ENCODE results near the gene MACROD2. TPM values are rescaled to one million over a fixed set of nuclear protein-coding genes. Genes with fewer than 3 reads are reported as not detected.
A peak's percentile ranks its signal among the peaks of the same experiment; 100 is the strongest.
"Not testable (repeated sequence)": the region's sequence is repeated elsewhere in the genome, so short reads cannot be mapped to it uniquely, and the experiment has no call there.

MACROD2 gene
- polyA plus RNA-seq, 4 donors, result 13.0 to 15.9 (median 14.0) TPM

DNA sequence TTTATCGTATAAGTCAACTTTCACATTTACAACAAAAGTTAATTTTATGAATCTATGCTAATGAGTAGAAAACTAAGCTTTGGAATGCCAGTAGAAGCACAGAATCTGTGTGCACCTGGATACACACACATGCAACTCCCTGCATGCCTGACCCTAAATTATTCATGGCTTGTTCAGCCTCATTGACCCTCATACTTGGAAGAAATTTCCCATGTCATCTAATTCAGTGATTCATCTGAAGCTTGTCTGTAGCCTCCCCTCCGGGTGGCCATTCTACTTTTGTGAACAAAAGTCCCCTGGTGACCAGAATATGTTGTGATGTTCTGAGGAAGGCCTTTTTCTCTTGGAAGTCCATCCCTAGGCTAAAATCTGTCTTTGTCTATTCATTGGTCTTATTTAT is 1499.5 kb downstream of the MACROD2 start:
- no peak for DNase-seq (ENCODE audit: low read depth in 4 of 4, low spot score in 2 of 4)

DNA sequence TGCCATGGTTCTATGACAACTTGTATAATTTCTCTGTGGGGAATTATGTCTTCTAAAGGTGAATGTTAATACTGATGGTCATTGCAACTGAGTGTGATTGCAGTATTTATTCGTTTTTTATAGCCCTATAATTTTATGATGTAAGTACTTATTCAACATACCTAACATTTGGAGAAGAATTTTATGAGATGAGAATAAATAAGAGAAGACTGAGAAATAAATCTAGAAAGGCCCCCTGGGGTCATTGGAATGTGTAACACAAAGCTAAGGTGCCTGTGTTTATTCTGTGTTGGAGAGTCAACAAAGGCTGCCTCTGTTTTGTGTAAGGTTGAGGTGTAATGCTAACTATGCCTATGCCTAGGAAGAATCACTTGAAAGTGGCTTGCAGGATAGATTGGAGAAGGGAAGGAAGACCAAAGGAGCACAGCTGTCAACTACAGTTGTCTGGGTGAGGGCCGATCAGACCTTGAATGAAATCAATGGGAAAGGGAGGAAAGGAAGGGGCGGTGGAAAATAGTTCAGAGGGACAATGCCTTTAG is 1501.3 kb downstream of the MACROD2 start:
- no peak for DNase-seq (ENCODE audit: low read depth in 4 of 4, low spot score in 2 of 4)

DNA sequence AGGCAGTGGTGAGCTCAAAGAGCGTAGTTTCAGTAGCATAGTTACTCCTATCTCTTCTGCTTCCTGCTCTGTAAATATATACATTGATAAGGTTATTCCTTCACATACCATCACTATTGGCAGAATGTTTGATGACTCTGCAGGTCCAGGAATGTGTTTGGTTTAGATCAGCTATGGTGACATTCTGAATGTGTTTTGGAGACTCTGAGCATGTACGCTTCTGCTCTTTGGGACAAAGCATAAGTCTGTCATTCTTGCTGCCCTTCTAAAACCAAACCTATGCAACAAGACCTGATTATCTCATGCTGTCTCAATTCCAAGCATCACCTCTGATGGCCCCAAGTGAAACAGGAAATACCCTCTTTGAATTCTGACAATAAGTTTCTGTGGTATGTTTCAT is 1503.6 kb downstream of the MACROD2 start:
- DNase-seq (ENCODE audit: low read depth in 4 of 4, low spot score in 2 of 4), result no peak

DNA sequence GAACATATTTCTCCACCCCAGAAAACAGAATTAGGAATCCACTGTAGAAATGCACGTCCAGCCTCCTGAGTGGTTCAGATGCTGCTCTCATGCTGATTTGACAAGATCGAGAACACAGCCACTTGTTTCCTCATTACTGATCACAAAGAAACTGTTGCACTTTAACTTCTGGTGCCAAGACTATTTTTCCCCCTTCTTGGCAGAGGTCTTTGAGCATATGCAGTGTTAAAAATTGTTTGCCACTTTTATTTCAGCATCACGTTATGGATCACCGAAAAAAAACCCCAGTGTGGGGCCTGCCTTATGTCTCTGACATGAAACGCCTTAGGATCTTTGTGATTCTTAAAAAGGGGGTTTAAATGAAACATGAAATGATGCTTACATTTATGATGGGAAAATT is 1511.0 kb downstream of the MACROD2 start:
- DNase-seq (ENCODE audit: low read depth in 4 of 4, low spot score in 2 of 4), result no peak

DNA sequence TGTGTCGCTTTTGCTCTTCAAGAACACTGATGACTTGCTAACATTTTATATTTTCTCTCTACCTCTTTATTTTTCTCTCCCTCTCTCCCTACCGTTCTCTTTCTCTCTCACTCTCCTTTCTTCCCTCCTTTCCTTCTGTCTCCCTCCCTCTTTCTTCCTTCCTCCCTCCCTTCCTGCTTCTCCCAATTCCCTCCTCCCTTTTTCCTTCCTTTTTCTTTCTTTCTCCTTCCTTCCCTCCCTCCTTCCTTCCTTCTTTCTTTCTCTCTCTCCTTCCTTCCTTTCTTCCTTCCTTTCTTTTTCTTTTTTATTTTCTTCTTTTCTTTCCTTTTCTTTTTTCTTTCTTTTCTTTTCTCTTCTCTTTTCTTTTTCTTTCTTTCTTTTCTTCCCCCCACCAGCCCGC is 1511.8 kb downstream of the MACROD2 start:
- no peak for DNase-seq (ENCODE audit: low read depth in 4 of 4, low spot score in 2 of 4)

DNA sequence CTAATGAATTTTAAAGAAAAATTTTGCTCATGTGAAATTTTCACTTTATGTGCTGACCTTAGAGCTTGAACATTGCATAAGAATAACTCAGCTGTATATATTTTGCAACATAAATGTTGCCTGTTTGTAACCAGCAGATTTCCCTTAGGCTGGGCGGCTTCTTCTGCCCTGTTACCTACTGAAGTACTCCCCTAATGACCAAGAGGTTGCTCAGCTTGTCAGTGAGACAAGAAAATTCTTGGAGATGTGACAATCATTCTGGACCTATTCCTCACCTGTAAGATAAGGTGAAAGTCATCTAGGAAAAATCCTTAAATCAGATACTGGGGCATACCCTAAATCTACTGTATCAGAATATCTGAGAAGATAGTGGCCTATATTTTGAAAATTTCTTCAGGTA is 1516.2 kb downstream of the MACROD2 start:
- no peak for DNase-seq (ENCODE audit: low read depth in 4 of 4, low spot score in 2 of 4)

DNA sequence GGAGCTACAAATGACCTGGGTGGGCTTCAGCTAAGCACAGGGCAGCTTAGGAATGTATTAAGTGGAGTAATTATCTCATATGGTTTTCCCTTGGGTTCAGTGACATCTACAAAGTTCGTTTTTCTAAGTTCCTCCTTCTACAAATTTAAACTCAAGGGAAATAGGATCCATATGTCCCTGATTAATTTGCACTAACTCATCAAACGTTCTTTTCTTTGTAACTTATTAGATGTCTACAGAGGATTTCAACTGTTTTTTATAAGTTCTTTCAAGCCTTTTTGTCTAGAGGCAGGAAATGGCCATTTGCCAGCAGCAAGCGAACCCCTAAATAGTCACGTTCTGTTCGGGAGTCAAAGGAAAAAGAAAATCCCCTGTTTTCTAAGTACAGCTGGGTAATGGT is 1517.6 kb downstream of the MACROD2 start:
- no peak for DNase-seq (ENCODE audit: low read depth in 4 of 4, low spot score in 2 of 4)

DNA sequence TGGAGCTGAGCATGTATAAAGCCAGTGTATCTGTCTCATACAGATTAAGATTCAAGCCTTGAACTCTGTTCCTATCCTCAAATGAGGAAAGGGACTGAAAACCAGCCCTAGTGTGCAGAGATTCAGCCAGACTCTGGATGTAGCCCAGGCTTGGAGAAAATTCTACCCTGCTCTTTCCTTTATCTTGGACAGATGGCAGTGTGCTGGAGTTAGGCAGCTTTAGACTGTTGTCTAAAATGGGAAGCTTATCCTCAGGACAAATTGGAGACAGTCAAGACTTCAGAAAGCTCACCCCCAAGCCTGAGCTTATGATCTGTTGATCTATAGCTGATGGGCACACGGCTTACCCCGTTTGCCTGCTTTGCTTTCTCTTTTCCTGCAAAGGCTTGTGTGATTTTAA is 1520.4 kb downstream of the MACROD2 start:
- no peak for DNase-seq (ENCODE audit: low read depth in 4 of 4, low spot score in 2 of 4)

DNA sequence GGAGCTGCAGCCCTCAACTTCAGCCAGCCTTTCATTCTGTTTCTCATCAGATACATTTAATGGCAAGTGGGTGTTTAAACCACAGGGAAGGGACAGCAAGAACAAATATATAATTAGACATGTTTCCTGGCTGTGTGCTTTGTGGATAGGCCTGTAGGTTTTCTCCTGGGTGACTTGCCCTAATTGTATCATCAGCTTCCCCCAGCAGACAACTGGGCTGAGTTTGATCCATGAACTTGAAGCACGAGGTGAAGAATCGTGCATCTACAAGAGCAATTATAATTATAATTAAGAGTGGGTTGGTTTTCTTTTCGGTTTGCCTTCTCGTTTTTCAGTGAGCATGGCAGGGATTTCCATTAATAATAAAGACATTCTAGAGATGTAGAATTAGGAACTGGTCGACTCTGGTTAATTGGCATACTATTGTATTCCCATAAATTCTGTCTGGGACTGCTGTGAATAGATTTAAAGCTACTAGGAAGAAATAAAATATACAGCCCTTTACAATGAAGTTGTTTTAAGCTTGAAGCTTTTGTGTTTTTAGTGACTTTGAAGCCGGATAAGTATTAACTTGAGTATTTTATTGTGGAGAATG is 1525.7 kb downstream of the MACROD2 start:
- no peak for DNase-seq (ENCODE audit: low read depth in 4 of 4, low spot score in 2 of 4)

DNA sequence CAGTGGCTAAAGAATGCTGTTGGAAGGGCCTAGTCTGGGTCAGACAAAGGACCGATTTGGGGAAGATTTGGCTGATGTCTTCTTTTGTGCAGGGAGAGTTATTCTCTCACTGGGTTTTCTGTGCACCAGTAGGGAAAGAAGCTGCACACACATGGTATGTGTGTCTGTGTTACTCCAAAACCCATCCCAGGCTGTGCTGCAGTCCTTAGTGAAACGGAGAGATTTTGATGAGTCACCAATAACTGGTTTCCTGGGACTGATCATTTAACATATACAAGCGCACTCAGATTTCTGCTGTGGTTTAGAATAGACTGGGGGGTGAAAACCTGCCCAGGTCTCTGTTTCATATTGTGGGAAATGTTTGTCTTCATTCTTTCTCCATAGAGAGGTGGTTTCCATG is 1528.1 kb downstream of the MACROD2 start:
- DNase-seq (ENCODE audit: low read depth in 4 of 4, low spot score in 2 of 4), result no peak

DNA sequence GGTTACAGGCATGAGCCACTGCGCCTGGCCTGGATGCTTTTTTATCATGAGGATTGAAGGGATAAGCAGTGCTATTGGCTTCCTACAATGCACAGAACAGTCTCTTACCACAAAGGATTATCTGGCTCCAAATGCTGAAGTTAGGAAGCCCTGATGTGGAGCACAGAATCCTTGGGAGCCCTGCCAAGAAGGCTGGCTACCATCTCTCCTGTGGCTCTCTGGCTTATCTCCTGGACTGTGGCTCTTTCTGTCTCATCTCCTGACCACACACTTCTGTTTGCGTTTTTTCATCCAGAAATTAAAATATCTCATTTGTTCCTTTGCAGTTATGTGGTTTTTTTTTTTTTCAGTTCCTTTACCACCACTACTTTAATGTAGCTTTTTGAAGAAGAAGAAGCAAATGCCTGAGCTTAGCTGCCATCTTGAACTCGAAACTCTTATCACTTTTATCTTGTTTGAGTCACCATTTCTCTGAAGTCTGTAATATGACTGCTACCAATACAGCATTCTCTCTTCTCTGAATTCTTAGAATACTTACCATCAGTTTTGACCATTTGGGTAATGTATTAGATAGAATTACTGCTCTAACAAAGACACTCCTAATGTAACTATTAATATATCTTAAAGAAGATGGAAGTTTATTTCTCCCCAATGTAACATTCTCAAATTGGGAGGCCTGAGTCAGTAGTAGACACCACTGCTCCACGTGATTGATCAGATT is 1533.2 kb downstream of the MACROD2 start:
- no peak for DNase-seq (ENCODE audit: low read depth in 4 of 4, low spot score in 2 of 4)

DNA sequence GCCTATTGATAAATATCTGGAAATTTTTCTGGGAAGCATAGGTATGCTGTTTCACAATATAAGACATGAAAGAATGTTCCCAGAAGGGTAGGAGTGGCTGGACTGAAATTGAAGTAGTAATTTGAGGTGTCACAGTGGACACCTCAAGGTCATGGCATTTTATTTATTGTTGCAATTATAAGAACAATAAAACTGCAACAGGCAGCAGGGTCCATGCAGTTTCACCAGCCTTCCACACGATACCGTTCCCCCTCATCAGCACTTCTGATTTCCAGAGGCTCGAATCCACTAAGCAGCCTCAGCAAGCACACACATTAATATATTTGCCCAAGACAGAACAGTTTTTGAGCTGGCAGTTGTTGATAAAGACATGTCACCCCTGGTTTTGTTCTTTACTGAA is 1540.5 kb downstream of the MACROD2 start:
- no peak for DNase-seq (ENCODE audit: low read depth in 4 of 4, low spot score in 2 of 4)

DNA sequence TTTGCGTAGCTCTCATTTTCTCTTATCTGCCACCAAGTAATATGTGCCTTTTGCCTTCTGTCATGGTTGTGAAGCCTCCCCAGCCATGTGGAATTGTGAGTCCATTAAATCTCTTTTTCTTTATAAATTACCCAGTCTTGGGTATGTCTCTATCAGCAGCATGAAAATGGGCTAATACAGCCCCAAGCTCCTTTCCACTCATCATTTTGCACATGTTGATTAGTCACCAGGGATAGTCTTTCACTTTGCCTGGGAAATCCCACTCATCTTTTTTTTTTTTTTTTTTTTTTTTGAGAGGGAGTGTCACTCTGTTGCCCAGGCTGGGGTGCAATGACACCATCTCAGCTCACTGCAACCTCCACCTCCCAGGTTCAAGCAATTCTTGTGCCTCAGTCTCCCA is 1541.9 kb downstream of the MACROD2 start:
- DNase-seq (ENCODE audit: low read depth in 4 of 4, low spot score in 2 of 4), result not testable (repeated sequence)

DNA sequence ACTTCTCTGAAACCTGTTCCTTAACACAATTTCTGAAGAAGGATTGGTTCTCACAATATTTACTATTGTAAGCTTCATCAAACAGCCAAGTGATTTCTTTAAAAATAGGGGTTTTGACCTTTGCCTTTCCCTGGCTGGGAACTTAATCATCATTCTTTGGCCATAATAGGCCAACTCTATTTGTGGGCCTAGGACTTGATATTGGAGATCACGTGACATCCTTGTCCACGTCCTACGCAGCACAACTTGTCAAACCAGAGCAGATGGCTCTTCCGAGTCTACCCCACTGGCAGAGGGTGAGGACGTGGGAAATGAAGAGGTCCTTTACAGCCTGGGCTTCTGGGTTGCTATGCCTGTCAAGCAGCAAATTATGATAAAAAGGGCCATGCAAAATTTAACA is 1547.3 kb downstream of the MACROD2 start:
- DNase-seq (ENCODE audit: low read depth in 4 of 4, low spot score in 2 of 4), result no peak

DNA sequence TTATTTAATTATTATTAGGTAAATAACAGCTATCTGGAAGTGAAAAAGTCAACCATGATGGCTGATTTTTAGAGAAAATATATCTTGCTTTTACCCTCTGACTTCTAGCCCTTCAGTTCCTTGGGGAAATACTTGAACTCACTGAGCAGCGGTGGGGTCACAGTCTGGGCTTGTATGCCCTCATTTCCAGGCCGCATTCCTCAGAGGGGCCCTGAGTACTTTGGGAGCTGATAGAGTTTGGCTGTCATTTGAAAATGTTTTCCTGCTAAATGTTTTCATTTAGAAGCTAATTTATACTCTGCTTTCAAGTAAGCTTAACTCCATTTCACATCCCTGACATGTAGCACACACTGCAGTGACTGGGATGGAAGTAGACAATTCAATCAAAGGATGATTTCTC is 1549.4 kb downstream of the MACROD2 start:
- peak in 2 of 4 donors; percentile 21 to 38 for DNase-seq (ENCODE audit: low read depth in 4 of 4, low spot score in 2 of 4)

DNA sequence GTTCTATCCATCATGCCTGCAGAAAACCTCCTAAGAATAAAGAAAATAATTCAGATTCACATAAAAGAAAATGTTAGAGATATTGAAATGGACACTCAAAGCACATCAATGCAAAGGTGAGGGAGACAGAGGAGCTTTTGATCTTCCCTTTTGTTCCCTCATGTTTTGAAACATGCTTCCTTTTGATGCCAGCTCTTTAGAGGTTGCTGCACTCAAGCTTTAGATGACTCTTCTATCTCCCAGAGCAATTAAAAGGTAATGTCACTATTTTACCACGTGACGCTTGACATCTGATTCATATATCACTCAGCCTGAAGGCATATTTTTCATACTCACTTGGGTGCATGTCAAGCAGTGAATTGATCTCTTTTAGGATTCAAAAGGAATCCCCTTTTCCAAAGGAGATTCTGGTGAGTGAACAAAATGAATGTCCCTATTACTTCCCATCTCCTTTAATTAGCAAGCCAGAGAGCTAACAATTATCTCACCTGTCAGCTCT is 1551.3 kb downstream of the MACROD2 start:
- DNase-seq (ENCODE audit: low read depth in 4 of 4, low spot score in 2 of 4), result no peak

DNA sequence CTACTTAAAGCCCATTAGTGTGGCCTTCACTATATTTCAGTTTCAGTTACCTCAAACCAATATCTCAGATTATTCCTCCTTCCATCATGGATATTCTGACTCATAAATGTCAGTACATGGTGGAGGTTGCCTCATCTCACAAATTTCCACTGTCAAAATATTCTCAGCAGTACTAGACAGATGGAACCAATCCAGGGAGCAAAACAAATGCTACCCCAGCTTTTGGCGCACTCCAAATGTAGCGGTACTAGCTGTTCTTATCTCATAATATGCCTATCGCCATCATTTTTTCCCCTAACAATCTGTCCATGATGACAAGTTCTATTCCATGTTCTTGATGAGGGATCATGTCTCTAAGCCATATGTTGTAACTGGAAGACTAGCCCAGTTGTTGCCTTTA is 1551.8 kb downstream of the MACROD2 start:
- no peak for DNase-seq (ENCODE audit: low read depth in 4 of 4, low spot score in 2 of 4)

DNA sequence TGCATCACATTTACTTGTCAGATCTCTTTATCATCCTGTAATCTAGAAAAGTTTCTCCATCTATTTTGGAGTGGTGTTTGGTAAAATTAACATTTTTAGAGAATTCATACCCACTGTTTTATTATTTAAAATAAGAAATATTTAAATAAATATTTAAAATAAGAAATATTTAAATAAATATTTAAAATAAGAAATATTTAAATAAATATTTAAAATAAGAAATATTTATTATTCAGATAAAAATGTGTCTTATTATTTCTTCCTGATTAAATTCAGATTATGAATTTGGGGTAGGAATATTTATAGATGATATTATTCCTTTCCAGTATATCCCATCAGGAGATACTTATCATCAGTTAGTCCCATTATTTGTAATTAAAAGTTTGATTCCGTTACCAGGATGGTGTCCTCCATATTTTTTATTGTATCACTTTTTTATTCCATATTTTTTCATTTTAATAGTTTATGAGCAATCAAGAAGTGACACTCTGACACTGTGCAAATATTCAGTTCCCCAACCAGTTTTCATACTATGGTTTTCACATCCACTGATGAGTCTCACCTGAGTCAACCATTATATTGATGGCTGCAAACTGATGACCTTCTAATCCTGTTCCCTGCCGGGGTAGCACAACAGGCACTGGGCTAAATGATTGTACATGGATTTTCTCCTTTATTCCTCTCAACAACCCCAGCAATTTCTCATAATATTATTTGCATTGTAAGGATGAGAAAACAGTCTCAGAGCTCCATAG is 1555.0 kb downstream of the MACROD2 start:
- no peak for DNase-seq (ENCODE audit: low read depth in 4 of 4, low spot score in 2 of 4)

DNA sequence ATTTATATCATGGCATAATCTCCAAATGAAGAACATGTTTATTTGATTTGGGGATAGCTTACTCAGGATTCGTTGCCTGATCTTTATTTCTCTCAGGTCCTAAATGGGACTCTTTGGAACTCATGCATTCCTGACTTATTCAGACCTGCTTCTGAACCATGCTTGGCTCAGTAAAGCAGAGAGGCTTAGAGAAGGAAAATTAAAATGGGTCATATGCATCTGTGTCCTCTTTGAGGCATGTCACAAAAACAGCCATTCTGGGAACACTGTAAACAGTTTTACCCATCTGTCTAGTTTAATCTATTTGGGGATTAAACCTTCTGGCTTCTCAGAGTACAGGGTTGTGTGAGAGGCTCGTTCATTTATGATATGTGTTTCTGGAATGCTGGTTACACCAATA is 1560.6 kb downstream of the MACROD2 start:
- DNase-seq (ENCODE audit: low read depth in 4 of 4, low spot score in 2 of 4), result no peak

DNA sequence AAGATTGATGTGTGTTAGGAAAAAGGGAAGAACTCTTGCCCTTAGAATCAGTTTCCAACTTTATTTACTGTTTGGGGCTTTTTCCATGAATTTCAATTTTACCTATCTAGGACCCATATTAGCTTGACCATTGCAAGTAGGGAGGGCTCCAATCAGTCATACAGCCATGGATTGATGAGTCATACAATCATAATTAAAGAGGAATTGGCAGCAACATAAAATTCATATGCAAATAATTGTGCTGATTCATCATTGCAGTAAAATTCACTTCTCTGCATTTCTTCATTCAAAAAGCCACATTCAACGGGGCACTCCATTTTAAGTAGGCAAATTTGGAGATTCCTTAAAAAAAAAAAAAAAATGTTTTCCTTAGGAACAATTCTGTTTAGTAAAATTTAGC is 1561.6 kb downstream of the MACROD2 start:
- no peak for DNase-seq (ENCODE audit: low read depth in 4 of 4, low spot score in 2 of 4)

DNA sequence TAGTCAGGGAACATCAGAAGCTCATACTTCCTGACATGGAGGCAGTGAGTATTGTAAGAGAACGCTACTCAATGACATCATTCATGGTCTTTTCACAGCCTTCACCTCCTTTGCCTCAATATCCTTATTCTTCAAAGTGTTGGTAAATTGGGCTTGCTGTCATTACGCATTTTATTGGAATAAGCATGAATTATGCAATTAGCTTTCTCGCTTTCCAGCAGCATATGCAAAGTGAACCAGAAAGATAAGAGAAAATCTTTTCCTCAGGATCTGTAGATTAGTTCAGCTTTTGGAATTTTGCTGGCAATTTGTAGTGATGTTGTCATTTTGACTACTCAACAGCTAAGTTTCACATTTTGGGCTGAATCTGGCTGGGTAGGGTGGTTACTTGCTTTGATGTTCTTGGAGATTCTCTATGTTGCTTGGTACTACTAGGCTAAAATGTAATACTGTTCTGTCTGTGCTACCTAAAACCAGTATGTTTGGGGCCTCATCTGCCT is 1565.8 kb downstream of the MACROD2 start:
- DNase-seq (ENCODE audit: low read depth in 4 of 4, low spot score in 2 of 4), result no peak

All from left renal cortex interstitium (tissue), 4 donors.